Vagina (tissue), 2 donors: Measurements from ENCODE around the gene SAMD4A.

Source experiments
- CTCF ChIP-seq, 3 experiments: fragments of 450-650 bp in 2 of 3; fragments of 200-600 bp in 1 of 3; sonication (generic) in 1 of 3; IDR thresholded peaks; one replicate each; pipeline ENCODE4 v1.5.1; 2017 to 2019; ENCODE audit warnings: antibody characterized with exemption in 3 of 3, mild to moderate bottlenecking in 2 of 3, moderate library complexity in 2 of 3
- POLR2AphosphoS5 ChIP-seq, 2 donors: sonication (generic); formaldehyde crosslinking; IDR thresholded peaks; one replicate each; pipeline ENCODE4 v1.9.0; 2017; ENCODE audit warnings: antibody characterized with exemption in 2 of 2, mild to moderate bottlenecking in 2 of 2, low read depth in 1 of 2; ENCODE audit not compliant: insufficient read depth in 1 of 2

- TF ChIP-seq CTCF (IDR thresholded peaks at IDR 0.05) (no peak), POLR2AphosphoS5 (IDR thresholded peaks at IDR 0.05; ENCODE audit: insufficient read depth in 1 of 2, low read depth in 1 of 2) (no peak)
Measured at GRCh38 chr14:54722791-54723432, 156.0 kb downstream of the SAMD4A start.
